GM21786 (cell line): ENCODE measurements around the gene FAF1.
"Not testable (repeated sequence)": the region's sequence is repeated elsewhere in the genome, so short reads cannot be mapped to it uniquely, and the experiment has no call there.

Source experiments
- ATAC-seq: cut with Tn5 transposase; IDR thresholded peaks from one replicate; pipeline ENCODE4 v1.9.1; 2021; ENCODE audit not compliant: unreplicated experiment

The FAF1 gene

DNA sequence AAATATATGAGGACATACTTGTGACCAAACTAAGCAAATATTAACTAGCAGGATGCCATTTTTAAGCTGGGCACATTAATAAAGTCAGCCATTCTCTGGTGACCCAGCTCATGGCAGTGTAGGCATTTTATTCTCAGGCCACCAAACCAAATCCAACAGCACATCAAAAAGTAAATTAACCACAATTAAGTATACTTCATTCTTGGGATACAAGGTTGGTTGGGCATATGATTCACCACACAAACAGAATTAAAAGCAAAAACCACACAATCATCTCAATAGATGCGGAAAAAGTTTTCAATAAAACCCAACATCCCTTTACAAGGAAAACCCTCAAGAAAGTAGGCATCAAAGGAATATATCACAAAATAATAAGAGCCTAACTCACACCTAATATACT, 101.3 kb downstream of the FAF1 start:
- no peak for ATAC-seq

DNA sequence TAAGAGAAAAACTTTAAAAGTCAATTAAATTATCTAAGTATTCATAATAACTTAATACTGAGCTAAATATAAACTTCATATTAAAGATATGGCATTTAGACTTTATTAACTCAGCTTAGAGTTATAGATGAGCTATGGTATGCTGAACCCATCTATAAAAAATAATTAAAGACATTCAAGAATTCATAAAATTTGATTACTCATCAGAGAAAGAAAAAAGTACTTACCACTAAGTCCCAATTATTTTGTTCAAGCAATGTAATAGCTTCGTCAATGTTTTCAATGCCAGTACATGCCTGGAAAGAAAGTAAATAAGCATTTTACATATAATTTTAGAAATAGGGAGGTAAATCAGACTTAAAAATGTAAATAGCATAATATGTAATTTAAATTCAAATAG, 102.4 kb downstream of the FAF1 start:
- ATAC-seq = no peak

DNA sequence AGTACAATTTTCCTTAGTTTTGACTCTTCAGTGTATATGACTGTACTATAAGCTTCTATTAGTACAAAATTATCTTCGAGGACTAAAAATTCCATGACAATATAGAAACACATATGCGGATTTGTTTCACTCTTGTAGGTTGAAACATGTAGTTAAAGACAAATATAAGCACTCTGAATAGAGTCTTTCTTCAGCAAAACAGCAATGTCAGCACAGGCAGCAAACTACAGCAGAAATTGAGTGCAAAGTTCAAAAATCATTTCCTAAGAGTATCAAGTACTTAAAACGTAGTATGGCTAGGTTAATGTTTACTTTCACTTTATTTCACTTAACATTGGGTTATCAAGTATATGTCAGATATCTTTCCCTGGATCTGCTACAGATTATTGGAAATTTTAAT, 106.7 kb downstream of the FAF1 start:
- ATAC-seq = no peak

GRCh38 chr1:50852889-50853288, 107.2 kb downstream of the FAF1 start:
- no peak for ATAC-seq

DNA sequence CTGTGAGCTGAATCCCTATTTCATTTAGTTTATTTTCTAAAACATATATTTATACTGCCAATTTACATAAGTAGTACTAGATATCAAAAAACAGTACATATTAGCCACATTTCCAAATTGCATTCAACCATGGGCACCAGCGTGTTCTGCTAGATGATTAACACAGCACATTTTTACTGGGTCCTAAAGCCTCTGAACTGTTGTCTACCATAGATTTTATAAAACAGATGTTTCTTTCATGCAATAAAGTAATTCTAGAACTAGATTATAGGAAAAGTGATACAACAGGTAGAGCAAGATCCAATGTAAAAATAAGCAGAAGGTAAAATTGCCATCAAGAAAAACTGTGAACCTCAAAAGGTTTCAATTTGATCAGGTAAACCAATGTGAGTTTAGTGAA, 108.6 kb downstream of the FAF1 start:
- ATAC-seq = no peak

GRCh38 chr1:50851034-50851433, 109.0 kb downstream of the FAF1 start:
- ATAC-seq = no peak

DNA sequence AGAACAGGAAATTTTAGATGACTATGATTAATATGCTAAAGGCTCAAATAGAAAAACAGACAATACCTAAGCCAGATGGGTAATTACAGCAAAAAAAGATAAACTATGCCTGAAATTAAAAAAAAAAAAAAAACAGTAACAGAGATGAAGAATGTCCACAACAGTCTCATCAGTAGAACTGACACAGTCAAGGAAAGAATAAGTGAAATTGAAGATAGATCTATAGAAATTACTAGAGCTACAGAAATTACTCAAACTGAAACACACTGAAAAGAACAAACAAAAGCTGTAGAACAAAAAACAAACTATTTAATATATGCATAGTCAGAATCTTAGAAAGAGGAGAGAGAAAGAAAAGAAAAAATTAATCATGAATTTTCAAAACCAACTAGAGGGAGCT, 112.8 kb downstream of the FAF1 start:
- ATAC-seq = no peak

- ATAC-seq = no peak
These were observed 113.7 kb downstream of the FAF1 start for GRCh38 chr1:50846224-50846839.

- no peak for ATAC-seq
These were observed 118.2 kb downstream of the FAF1 start for GRCh38 chr1:50841791-50842387.

DNA sequence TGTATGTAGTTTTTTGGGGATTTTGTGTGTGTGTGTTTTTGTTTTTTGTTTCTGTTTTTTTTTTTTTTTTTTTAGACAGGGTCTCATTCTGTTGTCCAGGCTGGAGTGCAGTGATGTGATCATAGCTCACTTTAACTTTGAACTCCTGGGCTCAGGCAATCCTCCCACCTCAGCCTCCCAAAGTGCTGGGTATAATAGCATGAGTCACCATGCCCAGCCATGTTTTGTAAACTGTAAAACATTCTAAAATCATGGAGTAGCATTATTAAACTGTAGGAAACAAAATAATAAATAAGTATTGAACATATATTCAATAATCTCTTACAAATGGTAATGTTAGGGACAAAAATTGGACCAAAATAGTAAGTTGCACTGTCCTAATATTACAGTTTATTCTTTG, 124.0 kb downstream of the FAF1 start:
- no peak for ATAC-seq

GRCh38 chr1:50833216-50833615, 126.9 kb downstream of the FAF1 start:
- ATAC-seq = no peak

DNA sequence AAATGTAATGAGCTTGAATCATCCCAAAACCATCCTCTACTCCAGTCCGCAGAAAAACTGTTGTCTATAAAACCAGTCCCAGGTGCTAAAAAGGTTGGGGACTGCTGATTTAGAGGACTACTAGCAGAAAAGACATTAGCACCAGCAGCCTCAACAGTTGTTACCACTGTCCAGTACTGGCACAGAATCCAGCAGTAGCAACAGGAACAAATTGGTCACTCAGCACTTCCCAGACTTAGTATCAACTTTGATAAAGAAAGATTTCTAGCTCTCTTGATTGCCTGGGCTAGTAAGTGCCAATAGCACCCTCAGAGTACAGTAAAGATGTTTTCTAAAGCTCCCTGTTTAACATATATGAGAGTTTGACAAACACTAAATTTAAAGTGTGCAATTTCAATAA, 127.9 kb downstream of the FAF1 start:
- no peak for ATAC-seq

DNA sequence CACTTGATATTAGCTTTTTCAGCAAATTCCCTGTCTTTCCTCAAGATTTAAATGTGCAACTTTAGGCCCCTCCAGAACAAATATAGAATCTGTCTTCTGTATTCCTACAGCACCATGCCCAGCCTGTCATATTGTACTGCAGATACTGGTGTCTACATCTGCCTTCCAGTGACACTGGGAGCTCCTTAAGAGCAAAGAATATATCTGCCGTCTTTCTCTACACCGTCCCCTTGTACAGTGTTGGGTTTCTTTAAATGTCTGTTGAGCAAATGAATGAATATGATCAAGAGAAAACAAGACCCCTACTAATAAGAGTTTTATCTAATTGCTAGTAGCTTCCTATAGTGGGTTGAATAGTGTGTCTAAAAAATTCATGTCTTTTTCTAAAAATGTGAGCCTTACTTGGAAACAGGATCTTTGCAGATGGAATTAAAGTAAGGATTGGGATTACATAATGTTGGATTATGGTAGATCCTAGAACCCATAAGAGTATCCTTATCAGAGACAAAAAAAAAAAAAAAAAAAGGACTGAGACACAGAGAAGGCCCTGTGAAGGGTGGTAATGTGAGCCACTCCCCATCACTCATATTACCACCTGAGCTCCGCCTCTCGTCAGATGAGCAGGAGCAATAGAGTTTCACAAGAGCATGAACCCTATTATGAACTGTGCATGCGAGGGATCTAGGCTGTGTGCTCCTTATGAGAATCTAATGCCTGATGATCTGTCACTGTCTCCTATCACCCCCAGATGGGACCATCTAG, 128.6 kb downstream of the FAF1 start:
- ATAC-seq = no peak

GRCh38 chr1:50830621-50831020, 129.4 kb downstream of the FAF1 start:
- ATAC-seq = no peak

DNA sequence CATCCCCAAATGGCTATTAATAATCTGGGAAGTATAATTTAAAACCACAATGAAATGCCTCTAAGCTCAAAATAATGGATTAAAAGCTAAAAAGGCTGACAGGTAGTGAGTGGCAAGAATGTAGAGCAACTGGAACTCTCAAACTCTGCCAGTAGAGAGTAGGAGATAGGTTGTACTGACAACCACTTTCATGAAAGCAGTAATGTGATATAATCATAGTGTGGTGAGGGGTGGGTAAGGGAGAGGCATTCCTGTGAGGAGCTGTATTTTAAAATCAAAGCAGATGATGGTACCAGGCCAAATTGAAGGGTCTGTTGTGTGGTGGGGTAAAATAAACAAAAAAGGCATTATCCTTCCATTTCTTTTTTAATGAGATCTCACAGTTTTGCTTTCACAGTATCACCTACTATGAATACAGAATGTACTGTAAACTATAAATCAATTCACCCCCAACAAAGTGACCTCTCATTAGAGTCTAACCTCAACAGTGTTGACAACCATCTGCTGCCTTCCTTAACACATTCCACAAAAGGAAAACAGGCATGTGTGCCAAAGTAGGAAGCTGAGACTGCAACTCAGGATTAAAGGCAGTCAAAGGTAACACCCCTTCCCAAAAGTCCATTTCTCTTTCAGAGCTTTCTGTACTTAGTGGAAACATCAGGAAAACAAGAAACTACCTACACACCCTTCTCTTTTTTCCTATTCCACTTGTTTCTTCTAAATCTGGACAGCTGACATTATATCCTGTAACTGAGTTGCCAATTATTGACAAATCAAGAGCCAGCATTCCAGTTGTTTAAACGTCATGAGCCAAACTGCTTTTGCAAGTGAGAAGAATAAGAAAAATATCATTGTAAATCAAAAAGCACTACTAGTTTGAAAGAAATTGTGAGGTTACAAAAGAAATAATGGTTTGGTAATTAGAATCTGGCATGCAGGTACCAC, 130.8 kb downstream of the FAF1 start:
- no peak for ATAC-seq

DNA sequence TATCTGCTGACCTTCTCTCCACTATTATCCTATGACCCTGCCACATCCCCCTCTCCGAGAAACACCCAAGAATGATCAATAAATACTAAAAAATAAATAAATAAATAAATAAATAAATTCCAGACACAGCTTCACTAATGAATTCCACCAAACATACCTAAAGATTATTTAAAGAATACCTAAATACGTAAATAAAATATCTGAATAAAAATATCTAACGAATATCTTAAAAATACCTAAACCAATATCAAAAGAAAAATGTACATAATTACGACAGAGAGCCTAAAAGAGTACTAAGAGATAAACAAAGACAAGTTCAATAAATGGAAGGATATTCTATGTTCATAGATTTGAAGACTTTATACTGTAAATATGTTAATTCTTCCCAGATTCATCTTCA, 132.5 kb downstream of the FAF1 start:
- no peak for ATAC-seq

DNA sequence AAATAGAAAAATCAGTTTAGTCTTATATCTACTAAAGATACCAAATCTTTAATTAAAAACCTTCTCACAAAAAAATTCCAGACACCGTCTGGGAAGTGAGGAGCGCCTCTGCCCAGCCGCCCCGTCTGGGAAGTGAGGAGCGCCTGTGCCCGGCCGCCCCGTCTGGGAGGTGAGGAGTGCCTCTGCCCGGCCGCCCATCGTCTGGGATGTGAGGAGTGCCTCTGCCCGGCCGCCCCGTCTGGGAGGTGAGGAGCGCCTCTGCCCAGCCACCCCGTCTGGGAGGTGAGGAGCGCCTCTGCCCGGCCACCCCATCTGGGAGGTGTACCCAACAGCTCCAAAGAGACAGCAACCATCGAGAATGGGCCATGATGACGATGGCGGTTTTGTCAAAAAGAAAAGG, 133.3 kb downstream of the FAF1 start:
- not testable (repeated sequence) for ATAC-seq

DNA sequence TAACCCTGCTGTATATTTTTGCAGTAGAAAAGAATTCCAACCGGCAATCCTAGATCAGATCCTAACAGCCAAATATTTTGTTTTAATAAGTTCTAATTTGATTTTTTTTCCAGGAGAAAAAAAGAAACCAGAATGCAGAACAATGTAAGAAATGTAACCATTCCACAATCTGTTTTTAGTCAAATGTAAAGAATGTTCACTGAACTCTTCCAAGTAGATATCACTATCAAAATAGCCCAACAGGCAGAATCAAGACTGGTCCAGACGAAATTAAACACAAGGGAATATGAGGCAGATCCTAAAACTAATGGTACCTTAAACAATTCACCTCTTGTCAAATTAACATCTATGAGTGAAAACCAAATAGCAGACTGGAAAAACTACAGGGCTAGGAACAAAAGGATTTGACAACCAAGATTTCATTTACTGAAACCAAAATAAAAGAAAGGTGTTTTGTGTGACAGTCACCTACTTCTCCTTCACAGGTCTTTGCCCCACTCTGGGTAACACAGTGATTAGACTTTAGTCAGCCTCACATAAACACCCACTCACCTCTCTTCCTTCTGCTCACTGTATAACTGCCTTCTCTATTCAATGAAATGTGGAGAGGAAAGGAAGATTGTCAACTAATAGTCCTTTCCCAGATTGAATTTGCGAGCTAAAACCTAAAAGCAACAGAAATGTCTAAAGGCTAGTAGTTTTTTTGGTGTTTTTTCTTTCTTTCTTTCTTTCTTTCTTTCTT, 137.9 kb downstream of the FAF1 start:
- no peak for ATAC-seq

DNA sequence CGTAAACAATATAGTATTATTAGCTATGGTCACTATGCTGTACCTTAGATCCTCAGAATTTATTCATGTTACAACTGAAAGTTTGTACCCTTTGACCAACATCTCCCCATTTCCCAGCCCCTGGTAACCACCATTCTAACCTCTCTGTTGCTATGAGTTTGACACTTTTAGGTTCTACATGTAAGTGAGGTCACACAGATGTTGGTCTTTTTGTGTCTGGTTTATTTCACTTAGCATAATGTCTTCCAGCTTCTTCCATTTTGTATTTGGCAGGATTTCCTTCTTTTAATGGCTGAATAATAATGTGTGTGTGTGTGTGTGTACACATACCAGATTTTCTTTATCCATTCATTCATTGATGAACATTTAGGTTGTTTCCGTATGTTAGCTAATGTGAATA, 139.5 kb downstream of the FAF1 start:
- no peak for ATAC-seq

DNA sequence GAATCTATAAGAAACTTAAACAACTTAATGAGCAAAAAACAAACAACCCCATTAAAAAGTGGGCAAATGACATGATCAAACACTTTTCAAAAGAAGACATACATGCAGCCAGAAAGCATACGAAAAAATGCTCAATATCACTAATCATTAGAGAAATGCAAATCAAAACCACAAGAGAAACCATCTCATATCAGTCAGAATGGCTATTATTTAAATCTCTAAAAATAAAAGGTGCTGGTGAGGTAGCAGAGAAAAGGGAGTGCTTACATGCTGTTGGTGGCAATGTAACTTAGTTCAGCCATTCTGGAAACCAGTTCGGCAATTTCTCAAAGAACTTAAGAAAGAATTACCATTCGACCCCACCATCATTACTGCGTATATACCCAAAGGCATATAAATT, 147.7 kb downstream of the FAF1 start:
- no peak for ATAC-seq

- ATAC-seq = no peak
These were observed 151.8 kb downstream of the FAF1 start for GRCh38 chr1:50808296-50808695.
